ENCODE results near the gene SCAF4.

DNA sequence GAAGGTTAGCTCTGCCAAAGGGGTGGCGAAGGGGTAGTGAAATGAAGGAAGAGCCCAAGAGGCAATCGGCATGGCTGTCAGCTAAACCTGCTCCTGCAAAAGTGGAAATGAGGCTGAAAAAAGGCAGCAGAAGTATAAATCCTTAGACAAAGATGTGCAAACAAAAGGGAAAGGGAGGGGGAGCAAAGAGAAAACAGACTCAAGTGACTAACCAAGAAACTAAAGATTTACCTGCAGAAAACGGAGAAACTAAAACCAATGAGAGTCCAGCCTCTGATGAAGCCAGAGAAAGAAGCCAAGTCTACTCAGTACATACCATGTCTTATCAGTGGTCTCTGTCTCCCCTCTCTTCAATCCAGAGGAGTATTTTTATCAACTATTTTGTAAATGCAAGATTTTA is 25.4 kb downstream of the SCAF4 start:
- TF ChIP-seq, protein P1, sequence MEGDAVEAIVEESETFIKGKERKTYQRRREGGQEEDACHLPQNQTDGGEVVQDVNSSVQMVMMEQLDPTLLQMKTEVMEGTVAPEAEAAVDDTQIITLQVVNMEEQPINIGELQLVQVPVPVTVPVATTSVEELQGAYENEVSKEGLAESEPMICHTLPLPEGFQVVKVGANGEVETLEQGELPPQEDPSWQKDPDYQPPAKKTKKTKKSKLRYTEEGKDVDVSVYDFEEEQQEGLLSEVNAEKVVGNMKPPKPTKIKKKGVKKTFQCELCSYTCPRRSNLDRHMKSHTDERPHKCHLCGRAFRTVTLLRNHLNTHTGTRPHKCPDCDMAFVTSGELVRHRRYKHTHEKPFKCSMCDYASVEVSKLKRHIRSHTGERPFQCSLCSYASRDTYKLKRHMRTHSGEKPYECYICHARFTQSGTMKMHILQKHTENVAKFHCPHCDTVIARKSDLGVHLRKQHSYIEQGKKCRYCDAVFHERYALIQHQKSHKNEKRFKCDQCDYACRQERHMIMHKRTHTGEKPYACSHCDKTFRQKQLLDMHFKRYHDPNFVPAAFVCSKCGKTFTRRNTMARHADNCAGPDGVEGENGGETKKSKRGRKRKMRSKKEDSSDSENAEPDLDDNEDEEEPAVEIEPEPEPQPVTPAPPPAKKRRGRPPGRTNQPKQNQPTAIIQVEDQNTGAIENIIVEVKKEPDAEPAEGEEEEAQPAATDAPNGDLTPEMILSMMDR (IDR thresholded peaks at IDR 0.05), result no peak
- TF ChIP-seq POLR2A (IDR thresholded peaks at IDR 0.05), result no peak
